Esophagus muscularis mucosa (tissue), 4 donors: ENCODE results near the gene BMS1. TPM values are rescaled to one million over a fixed set of nuclear protein-coding genes. Genes with fewer than 3 reads are reported as not detected.

Experiments used
- DNase-seq: peaks from one replicate; pipeline ENCODE4 v3.0.0-alpha.2; 2017; ENCODE audit errors: extremely low spot score
- H3K27ac ChIP-seq, 4 donors: fragments of 200-600 bp; sonication (generic); replicated peaks in 1 of 4; 1 replicate in 3 of 4; 2 replicates in 1 of 4; pipeline ENCODE4 v1.5.1; 2016 to 2019; ENCODE audit warnings: mild to moderate bottlenecking in 1 of 4
- H3K27me3 ChIP-seq, 4 donors: fragments of 200-600 bp; sonication (generic); one replicate each; pipeline versions ENCODE4 v1.5.1 to v1.6.0; 2016 to 2019
- H3K36me3 ChIP-seq, 4 donors: fragments of 200-600 bp; sonication (generic); one replicate each; pipeline ENCODE4 v1.5.1; 2016 to 2019
- H3K4me1 ChIP-seq, 4 donors: fragments of 200-600 bp; sonication (generic); one replicate each; pipeline ENCODE4 v1.5.1; 2016 to 2019
- H3K4me3 ChIP-seq, 4 donors: fragments of 200-600 bp; sonication (generic); 1 replicate in 2 of 4; 2 replicates in 2 of 4; pipeline ENCODE4 v1.5.1; 2016 to 2019; ENCODE audit warnings: mild to moderate bottlenecking in 4 of 4, moderate library complexity in 1 of 4
- H3K9me3 ChIP-seq, 4 donors: fragments of 200-600 bp; sonication (generic); 1 replicate in 3 of 4; 2 replicates in 1 of 4; pipeline ENCODE4 v1.5.1; 2016 to 2019
- EP300 ChIP-seq: sonication (generic); formaldehyde crosslinking; IDR thresholded peaks from one replicate; pipeline ENCODE4 v1.6.1; 2017; ENCODE audit warnings: antibody characterized with exemption
- POLR2A ChIP-seq: fragments of 450-650 bp; IDR thresholded peaks from one replicate; pipeline ENCODE4 v1.6.1; 2017; ENCODE audit warnings: antibody characterized with exemption, moderate library complexity, mild to moderate bottlenecking, low read depth
- POLR2AphosphoS5 ChIP-seq, 2 donors: sonication (generic); formaldehyde crosslinking; IDR thresholded peaks; one replicate each; pipeline ENCODE4 v1.6.1; 2017; ENCODE audit warnings: antibody characterized with exemption in 2 of 2
- WGBS: methylation state at CpG from one replicate; pipeline ENCODE4 v1.1.5; 2018; 5-methylcytosine and 5-hydroxymethylcytosine counted together
- intact Hi-C: fragments of 100-400 bp; cut with DNase I; formaldehyde crosslinking; loops from one replicate; pipeline ENCODE4 v1.15.1; 2023
- total RNA-seq, 4 donors: library from RNA; depleted of rRNA; stranded (reverse); fragments of >200 nt; gene quantifications; one replicate each; pipeline versions ENCODE4 v1.1.0 to v1.2.1, GENCODE V29; 2016
- TF ChIP-seq, protein P1 (sequence below), 3 experiments: fragments of 200-600 bp in 2 of 3; fragments of 450-650 bp in 1 of 3; sonication (generic) in 2 of 3; IDR thresholded peaks; one replicate each; pipeline ENCODE4 v1.5.1; 2017 to 2019; ENCODE audit warnings: antibody characterized with exemption in 3 of 3, mild to moderate bottlenecking in 2 of 3, moderate library complexity in 1 of 3

The BMS1 gene
- total RNA-seq, 4 donors from 2014 or later, result 10.4 to 14.6 (median 14.3) TPM

DNA sequence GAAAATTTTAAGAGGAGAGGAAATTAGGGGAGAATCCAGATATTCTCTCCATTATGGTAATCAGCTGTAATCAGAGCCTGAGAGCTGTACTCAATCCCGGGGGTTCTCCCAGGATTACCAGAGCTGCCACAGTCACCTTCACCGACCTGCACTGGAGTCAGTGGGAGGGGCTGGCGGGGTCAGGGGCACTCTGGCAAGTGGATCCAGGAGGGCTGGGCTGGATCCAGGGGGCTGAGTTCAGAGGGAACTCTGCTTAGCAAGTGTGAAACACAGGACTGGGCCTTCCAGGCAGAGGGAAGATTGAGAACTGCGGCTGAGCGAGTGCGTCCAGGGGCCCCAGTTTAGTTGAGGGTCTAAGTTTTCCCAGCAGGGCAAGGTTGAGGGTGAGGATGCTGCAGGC is 89.2 kb downstream of the BMS1 start:
- no peak for TF ChIP-seq POLR2AphosphoS5 (IDR thresholded peaks at IDR 0.05)
- TF ChIP-seq EP300, result no peak
- no peak for TF ChIP-seq POLR2A
- TF ChIP-seq, protein P1, sequence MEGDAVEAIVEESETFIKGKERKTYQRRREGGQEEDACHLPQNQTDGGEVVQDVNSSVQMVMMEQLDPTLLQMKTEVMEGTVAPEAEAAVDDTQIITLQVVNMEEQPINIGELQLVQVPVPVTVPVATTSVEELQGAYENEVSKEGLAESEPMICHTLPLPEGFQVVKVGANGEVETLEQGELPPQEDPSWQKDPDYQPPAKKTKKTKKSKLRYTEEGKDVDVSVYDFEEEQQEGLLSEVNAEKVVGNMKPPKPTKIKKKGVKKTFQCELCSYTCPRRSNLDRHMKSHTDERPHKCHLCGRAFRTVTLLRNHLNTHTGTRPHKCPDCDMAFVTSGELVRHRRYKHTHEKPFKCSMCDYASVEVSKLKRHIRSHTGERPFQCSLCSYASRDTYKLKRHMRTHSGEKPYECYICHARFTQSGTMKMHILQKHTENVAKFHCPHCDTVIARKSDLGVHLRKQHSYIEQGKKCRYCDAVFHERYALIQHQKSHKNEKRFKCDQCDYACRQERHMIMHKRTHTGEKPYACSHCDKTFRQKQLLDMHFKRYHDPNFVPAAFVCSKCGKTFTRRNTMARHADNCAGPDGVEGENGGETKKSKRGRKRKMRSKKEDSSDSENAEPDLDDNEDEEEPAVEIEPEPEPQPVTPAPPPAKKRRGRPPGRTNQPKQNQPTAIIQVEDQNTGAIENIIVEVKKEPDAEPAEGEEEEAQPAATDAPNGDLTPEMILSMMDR (IDR thresholded peaks at IDR 0.05), result no peak
- Histone ChIP-seq H3K27ac (no peak overlapping the region), H3K4me1 (peaks cover 5 to 18% (median 12%) of the 10 kb centered on the region in 4 donors), H3K27me3 (peaks cover 0 to 15% (median 0%) of the 10 kb centered on the region in 4 donors), H3K36me3 (no peaks in the 10 kb centered on the region), H3K4me3 (no peak overlapping the region), H3K9me3 (no peaks in the 10 kb centered on the region)
- 73% methylated on average over 6 of the region's 6 CpGs for WGBS
- peak; percentile 53 for DNase-seq
- intact Hi-C loops, result no loop called here

DNA sequence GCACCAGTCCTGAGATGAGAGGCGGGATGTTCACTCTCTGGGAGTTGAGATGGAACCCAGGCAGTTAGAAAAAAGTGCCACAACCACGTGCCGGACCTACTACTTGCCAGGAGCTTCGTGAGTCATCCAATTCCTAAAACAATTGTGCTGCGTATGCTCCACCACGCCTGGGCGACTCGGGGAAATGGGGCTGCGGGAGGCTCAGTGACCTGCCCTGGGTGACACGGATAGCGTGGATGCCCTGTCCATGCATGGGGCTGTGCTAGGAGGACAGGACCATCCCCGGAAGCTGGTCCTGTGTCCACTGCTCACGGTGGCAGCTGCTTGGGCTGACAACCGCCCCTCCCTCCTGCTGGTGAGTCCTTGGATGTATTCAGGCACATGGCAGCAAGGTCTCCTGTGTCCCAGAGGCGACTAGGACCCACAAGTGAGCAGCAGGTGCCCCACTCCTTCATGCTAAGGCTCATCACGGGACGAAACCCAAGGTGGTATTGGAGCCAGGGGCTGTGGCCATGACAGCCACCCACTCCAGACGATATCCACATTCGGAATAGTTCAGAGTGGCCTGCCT is 90.4 kb downstream of the BMS1 start:
- Histone ChIP-seq H3K9me3 (no peaks in the 10 kb centered on the region), H3K27me3 (peaks cover 0 to 26% (median 0%) of the 10 kb centered on the region in 4 donors), H3K4me1 (peaks cover 3 to 14% (median 10%) of the 10 kb centered on the region in 4 donors), H3K36me3 (no peaks in the 10 kb centered on the region), H3K27ac (no peak overlapping the region), H3K4me3 (no peak overlapping the region)
- WGBS, result 91% methylated on average over 18 of the region's 19 CpGs
- peak; percentile 91 for DNase-seq
- intact Hi-C loops, result no loop called here
- no peak for TF ChIP-seq POLR2AphosphoS5 (IDR thresholded peaks at IDR 0.05)

DNA sequence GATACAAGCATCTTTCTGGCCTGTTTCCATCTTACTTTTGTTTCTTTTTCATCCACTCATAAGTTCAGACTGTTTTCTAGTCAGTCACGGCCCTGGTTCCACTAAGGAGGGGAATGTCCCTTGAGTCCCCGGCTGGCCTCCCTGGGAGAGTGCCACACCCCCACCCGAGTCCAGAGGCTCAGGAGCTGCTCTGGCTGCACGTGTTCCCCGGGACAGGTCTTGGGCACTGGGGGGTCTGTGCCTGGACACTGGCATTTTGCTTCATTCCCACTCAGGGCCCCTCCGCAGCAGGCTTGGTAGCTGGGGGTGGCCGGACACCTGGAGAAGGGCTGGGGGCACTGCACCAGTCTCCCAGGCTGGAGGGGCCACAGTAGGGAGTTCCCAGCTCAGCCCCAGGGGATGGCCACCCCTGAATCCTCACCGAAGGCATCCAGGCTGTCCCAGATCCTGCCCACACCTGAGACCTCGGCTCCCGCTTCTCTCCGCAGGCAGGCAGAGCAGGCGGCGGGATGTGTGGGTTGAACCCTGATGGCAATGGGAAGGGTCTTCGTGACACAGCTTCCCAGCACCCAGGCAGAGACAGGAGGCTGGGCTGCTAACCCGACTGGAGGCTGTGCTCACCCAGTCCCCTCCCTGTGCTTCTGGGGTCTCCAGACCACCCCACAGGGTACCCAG is 92.3 kb downstream of the BMS1 start:
- H3K27ac ChIP-seq, result no peak overlapping the region
- no peaks in the 10 kb centered on the region for H3K9me3 ChIP-seq
- H3K4me1 ChIP-seq, result peaks cover 3 to 14% (median 10%) of the 10 kb centered on the region in 4 donors
- intact Hi-C loops, result no loop called here
- TF ChIP-seq, protein P1 (IDR thresholded peaks at IDR 0.05), result no peak
- TF ChIP-seq POLR2AphosphoS5 (IDR thresholded peaks at IDR 0.05) (no peak), POLR2A (no peak), EP300 (no peak)
- DNase-seq, result peak; percentile 79
- no peak overlapping the region for H3K4me3 ChIP-seq
- WGBS, result 88% methylated on average over 15 of the region's 15 CpGs
- H3K36me3 ChIP-seq, result no peaks in the 10 kb centered on the region
- H3K27me3 ChIP-seq, result peaks cover 0 to 45% (median 0%) of the 10 kb centered on the region in 4 donors

DNA sequence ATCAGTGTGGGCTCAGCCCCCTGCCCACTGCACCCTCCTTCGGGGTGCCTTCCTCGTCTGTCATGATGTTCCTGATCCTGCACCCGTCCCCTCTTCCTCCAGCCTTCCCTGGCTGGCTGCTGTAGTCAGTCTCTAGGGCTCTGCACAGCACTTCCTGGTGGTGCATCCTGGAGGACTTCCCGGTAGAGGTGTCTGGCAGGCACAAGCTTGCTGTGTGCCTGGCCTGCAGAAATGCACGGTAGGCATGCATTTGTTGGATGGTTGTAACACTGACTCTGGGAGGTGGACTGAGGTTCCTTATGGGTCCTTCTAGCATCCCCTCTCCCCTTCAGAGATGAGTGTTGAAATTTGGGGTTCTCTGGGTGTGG is 92.8 kb downstream of the BMS1 start:
- Histone ChIP-seq H3K27ac (no peak overlapping the region), H3K4me3 (no peak overlapping the region), H3K4me1 (peaks cover 3 to 14% (median 10%) of the 10 kb centered on the region in 4 donors), H3K9me3 (no peaks in the 10 kb centered on the region), H3K36me3 (no peaks in the 10 kb centered on the region), H3K27me3 (peaks cover 0 to 50% (median 0%) of the 10 kb centered on the region in 4 donors)
- intact Hi-C loops, result no loop called here
- 90% methylated on average over 2 of the region's 5 CpGs for WGBS
- TF ChIP-seq POLR2A (no peak), POLR2AphosphoS5 (IDR thresholded peaks at IDR 0.05) (no peak), EP300 (no peak)
- TF ChIP-seq, protein P1 (IDR thresholded peaks at IDR 0.05), result no peak
- peak; percentile 42 for DNase-seq

DNA sequence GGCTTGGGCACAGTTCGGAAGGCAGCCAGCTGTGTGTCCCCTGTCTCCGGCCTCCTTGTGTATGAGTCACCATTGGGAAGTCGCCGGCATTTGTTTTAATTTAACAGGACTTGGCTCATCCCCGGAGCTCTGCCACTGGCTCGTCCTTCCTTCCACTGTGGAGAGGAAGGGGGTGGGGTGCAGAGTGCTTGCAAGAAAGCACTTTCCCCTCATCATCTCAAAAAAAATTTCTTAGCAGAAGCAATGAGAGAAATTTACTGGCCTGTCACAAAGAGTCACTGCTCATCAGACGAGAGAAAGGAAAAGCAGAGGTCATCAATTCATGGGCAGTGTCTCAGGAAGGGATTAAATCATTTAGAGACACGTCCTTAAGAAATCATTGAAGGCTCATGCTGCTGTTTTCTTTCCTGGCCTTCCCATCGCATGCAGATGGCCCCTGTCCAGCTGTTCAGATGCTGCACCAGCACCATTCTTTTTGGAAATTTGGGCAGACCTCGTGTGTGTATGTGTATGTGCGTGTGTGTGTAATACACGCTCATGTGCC is 93.3 kb downstream of the BMS1 start:
- intact Hi-C loops, result no loop called here

More for the DNA sequence above, 93.3 kb downstream of the BMS1 start:
- Histone ChIP-seq H3K4me1 (peaks cover 3 to 14% (median 10%) of the 10 kb centered on the region in 4 donors), H3K27me3 (peaks cover 0 to 55% (median 0%) of the 10 kb centered on the region in 4 donors), H3K36me3 (no peaks in the 10 kb centered on the region), H3K4me3 (no peak overlapping the region), H3K9me3 (no peaks in the 10 kb centered on the region), H3K27ac (no peak overlapping the region)
- peak; percentile 83 for DNase-seq
- TF ChIP-seq EP300 (no peak), POLR2A (no peak), POLR2AphosphoS5 (IDR thresholded peaks at IDR 0.05) (no peak)
- TF ChIP-seq, protein P1 (IDR thresholded peaks at IDR 0.05), result no peak
- whole genome bisulfite sequencing, result 23% methylated on average over 11 of the region's 12 CpGs
